ENCODE data around the gene DGKH. TPM values are rescaled to one million over a fixed set of nuclear protein-coding genes. Genes with fewer than 3 reads are reported as not detected.
A peak's percentile ranks its signal among the peaks of the same experiment; 100 is the strongest.

Gene DGKH
- total and polyA plus RNA-seq, 2 donors (not counting 1 experiment from before 2014, with no cell fraction given): 6.1 to 7.9 TPM

- no peaks in the 10 kb centered on the region for H3K9me3 ChIP-seq (ENCODE audit: control insufficient read depth, insufficient read depth, low read depth, low read length)
- no peak overlapping the region for H3K4me3 ChIP-seq (replicated peaks in 1 of 4; ENCODE audit: control extremely low read depth in 1 of 4, insufficient read depth in 1 of 4, low read depth in 3 of 4, low read length in 4 of 4)
- no peak overlapping the region for H3K9ac ChIP-seq (ENCODE audit: insufficient read depth, low read length)
- no peaks in the 10 kb centered on the region for H3K79me2 ChIP-seq (ENCODE audit: control insufficient read depth, insufficient read depth, low read length)
- H3K4me2 ChIP-seq (ENCODE audit: extremely low read depth, insufficient read depth, low read length): no peak overlapping the region
- no peaks in the 10 kb centered on the region for H4K20me1 ChIP-seq (ENCODE audit: control insufficient read depth, extremely low read depth, insufficient read depth, low read length)
- peak overlapping the region; percentile 8 for H3K27ac ChIP-seq (ENCODE audit: insufficient read depth, low read length)
- no peak overlapping the region for H2AFZ ChIP-seq (ENCODE audit: low read length)
- H3K27me3 ChIP-seq (ENCODE audit: control insufficient read depth, insufficient read depth, low read length): no peaks in the 10 kb centered on the region
- peak; percentile 26 to 60 for DNase-seq (ENCODE audit: low read depth in 2 of 2)
- TF ChIP-seq CTCF (conservative IDR thresholded peaks at IDR 0.05 in 1 of 2, IDR thresholded peaks at IDR 0.05 in 1 of 2; ENCODE audit: low read depth in 1 of 2, low read length in 2 of 2) (no peak), EZH2 (IDR thresholded peaks at IDR 0.05; ENCODE audit: low read length, missing control alignments) (no peak)
- H3K36me3 ChIP-seq (ENCODE audit: control insufficient read depth, insufficient read depth, low read length): no peaks in the 10 kb centered on the region
- peaks cover 2% of the 10 kb centered on the region for H3K4me1 ChIP-seq (ENCODE audit: control insufficient read depth, extremely low read depth, insufficient read depth, low read length)
Observed at GRCh38 chr13:42174344-42175162, 126.1 kb downstream of the DGKH start.

GRCh38 chr13:42176294-42176693, 127.8 kb downstream of the DGKH start:
- no peak overlapping the region for H3K4me3 ChIP-seq (replicated peaks in 1 of 4; ENCODE audit: control extremely low read depth in 1 of 4, insufficient read depth in 1 of 4, low read depth in 3 of 4, low read length in 4 of 4)
- H3K27me3 ChIP-seq (ENCODE audit: control insufficient read depth, insufficient read depth, low read length): no peaks in the 10 kb centered on the region
- no peak overlapping the region for H3K9ac ChIP-seq (ENCODE audit: insufficient read depth, low read length)
- H4K20me1 ChIP-seq (ENCODE audit: control insufficient read depth, extremely low read depth, insufficient read depth, low read length): no peaks in the 10 kb centered on the region
- H3K9me3 ChIP-seq (ENCODE audit: control insufficient read depth, insufficient read depth, low read depth, low read length): no peaks in the 10 kb centered on the region
- H3K4me1 ChIP-seq (ENCODE audit: control insufficient read depth, extremely low read depth, insufficient read depth, low read length): peaks cover 2% of the 10 kb centered on the region
- DNase-seq (ENCODE audit: low read depth in 2 of 2): peak in 1 of 2 donors; percentile 16
- TF ChIP-seq EZH2 (IDR thresholded peaks at IDR 0.05; ENCODE audit: low read length, missing control alignments): no peak
- H3K79me2 ChIP-seq (ENCODE audit: control insufficient read depth, insufficient read depth, low read length): no peaks in the 10 kb centered on the region
- H3K27ac ChIP-seq (ENCODE audit: insufficient read depth, low read length): no peak overlapping the region
- H3K4me2 ChIP-seq (ENCODE audit: extremely low read depth, insufficient read depth, low read length): no peak overlapping the region
- H3K36me3 ChIP-seq (ENCODE audit: control insufficient read depth, insufficient read depth, low read length): no peaks in the 10 kb centered on the region
- no peak overlapping the region for H2AFZ ChIP-seq (ENCODE audit: low read length)

GRCh38 chr13:42177189-42177588, 128.7 kb downstream of the DGKH start:
- no peak overlapping the region for H3K4me3 ChIP-seq (replicated peaks in 1 of 4; ENCODE audit: control extremely low read depth in 1 of 4, insufficient read depth in 1 of 4, low read depth in 3 of 4, low read length in 4 of 4)
- no peaks in the 10 kb centered on the region for H4K20me1 ChIP-seq (ENCODE audit: control insufficient read depth, extremely low read depth, insufficient read depth, low read length)
- DNase-seq (ENCODE audit: low read depth in 2 of 2): no peak

More at GRCh38 chr13:42177189-42177588, 128.7 kb downstream of the DGKH start:
- Histone ChIP-seq H3K4me1 (ENCODE audit: control insufficient read depth, extremely low read depth, insufficient read depth, low read length) (peaks cover 2% of the 10 kb centered on the region), H3K4me2 (ENCODE audit: extremely low read depth, insufficient read depth, low read length) (no peak overlapping the region), H3K9me3 (ENCODE audit: control insufficient read depth, insufficient read depth, low read depth, low read length) (no peaks in the 10 kb centered on the region), H3K36me3 (ENCODE audit: control insufficient read depth, insufficient read depth, low read length) (no peaks in the 10 kb centered on the region), H2AFZ (ENCODE audit: low read length) (no peak overlapping the region), H3K79me2 (ENCODE audit: control insufficient read depth, insufficient read depth, low read length) (no peaks in the 10 kb centered on the region), H3K27ac (ENCODE audit: insufficient read depth, low read length) (no peak overlapping the region), H3K9ac (ENCODE audit: insufficient read depth, low read length) (no peak overlapping the region), H3K27me3 (ENCODE audit: control insufficient read depth, insufficient read depth, low read length) (no peaks in the 10 kb centered on the region)
- TF ChIP-seq EZH2 (IDR thresholded peaks at IDR 0.05; ENCODE audit: low read length, missing control alignments) (no peak), CTCF (conservative IDR thresholded peaks at IDR 0.05 in 1 of 2, IDR thresholded peaks at IDR 0.05 in 1 of 2; ENCODE audit: low read depth in 1 of 2, low read length in 2 of 2) (no peak)

All from fibroblast of lung (primary cell).